ENCODE measurements around the gene UNC5A.

The UNC5A gene

DNA sequence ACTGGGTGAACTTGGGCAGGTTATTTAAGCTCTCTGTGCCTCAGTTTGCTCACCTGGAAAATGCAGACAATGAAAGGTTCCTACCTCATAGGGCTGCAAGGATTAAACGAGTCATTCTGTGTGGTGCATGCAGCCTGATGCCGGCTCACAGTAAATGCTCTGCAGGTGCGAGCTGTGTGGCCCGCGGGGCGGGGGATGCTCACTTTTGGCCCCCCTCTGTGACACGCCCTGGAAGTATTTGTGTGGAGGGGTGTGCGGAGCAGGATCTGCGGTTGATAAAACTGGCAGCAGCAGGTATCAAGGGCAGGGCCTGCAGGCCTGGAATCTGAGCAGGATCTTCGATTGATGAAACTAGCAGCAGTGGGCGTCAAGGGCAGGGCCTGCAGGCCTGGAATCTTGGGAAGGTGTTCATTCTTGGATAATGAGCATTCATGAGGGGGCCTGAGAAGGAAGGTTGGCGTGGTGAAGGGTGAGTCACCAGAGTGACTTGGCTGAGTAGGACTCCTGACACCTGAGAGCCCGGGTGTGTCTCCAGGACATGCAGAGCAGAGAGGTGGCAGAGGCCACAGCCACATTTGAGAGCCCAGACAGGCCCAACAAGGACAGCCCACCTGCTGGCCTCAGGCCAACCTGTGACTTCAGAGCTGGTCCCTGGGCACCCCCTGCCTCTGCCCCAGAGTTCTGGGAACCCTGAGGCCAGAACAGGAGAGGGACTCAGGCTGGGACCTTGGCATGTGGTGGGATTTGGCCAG lies 11.9 kb downstream of the UNC5A start:
- DNase-seq: no peak

DNA sequence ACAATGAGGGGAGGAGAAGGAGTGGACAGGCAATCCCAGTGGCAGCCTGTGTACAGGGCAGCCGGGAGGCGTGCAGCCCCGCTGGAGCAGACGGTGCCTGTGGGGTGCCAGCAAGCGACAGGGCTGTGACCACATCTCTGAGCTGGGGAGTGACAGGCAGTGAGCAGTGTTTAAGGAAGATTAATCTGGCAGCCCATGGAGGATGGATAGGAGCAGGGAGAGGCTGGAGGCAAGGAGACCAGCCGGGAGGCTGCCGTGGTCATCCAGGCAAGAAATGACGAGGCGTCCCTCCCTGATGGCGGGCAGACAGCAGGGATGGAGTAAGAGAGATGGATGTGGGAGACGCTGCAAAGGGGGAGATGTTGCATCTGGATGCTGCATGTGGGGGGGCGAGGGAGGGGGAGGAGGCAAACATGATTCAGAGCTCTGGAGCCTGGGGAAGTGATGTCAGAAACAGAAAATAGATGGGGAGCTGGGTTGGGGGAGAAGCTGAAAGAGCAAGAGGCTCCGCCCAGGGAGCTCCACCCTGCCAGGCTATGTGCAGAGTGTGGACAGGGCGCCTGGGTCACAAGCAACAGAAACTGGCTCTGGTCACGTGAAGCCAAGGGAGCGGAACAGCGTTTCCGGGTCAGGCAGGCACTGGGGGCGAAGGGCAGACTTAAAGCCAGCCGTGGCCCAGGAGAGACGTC lies 12.6 kb downstream of the UNC5A start:
- no peak for DNase-seq

DNA sequence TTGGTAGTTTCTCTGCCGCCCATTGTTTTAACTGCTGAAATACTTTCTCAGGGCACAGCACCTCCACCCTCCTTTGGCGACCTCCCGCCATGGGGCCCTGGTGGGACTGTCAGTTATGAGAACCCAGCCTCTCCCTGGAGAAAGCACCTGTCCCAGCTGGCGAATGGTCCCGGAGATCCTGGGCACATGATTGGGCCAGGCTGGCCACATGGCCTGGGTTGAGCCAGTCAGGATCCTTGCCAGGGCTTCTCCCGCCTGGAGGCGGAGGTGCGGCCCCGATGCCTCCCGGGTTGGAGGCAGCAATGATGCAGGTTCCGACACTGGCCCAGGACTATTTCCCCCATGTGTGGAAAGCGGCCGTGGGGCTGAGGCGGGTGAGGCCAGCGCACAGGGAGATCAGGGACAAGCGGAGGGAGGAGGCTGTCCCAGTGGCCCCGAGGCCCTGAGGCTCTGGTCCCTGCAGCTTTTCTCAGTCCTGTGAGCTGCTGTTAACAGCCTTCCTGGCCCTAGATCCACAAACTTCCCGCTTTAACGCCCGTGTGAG lies 13.6 kb downstream of the UNC5A start:
- no peak for DNase-seq

DNA sequence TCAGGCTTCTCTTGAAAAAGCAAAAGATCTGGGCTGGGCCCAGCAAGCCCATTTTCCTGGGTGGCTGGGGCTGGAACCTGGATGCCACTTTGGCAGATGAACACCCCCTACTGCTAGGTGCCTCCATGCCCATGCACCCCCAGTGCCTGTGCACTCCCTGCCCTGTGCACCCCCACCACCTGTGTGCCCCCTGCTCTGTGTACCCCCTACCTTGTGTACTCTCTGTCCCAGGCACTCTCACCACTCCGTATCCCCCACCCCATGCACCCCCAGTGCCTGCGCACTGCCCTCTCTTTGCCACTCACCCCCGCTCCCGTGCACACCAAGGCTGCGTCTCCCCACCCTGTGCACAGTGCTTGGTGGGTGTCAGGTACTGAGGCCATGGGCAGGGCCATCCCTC lies 14.2 kb downstream of the UNC5A start:
- DNase-seq: no peak

DNA sequence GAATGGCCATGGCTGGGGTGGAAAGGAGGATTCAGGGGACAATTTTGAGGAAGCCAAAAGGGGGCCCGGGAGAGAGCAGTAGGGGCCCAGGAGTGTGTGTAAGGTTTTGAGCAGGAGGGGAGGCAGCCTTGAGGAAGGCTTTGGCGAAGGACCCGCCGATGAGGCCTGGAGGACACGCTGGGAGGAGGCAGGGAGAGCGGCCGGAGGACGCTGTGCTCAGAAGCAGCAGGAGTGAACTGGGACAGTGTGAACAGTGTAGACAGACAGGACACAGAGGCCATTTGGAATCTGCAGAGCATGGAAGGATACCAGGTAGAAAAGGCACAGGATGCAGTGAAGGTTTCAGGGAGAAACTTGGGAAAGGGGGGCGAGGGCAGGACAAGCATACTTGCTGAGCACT lies 14.9 kb downstream of the UNC5A start:
- no peak for DNase-seq

DNA sequence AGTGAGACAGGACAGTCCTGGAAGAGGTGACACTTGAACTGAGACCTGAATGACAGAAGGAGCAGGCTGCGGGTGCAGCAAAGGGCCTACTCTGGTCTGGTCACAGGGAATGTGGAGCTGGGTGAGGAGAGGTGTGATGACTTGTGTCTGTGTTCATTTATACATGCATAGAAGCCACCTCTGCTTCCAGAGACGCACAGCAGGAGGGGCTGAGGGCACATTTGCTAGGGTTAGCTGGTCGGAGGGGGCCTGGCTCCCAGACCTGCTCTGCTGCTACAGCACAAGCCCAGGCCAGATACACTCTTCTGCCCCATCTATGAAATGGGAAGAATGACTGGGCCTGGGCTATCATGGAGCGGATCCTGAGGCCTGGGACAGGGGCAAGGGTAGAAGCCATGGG lies 15.6 kb downstream of the UNC5A start:
- DNase-seq: no peak

DNA sequence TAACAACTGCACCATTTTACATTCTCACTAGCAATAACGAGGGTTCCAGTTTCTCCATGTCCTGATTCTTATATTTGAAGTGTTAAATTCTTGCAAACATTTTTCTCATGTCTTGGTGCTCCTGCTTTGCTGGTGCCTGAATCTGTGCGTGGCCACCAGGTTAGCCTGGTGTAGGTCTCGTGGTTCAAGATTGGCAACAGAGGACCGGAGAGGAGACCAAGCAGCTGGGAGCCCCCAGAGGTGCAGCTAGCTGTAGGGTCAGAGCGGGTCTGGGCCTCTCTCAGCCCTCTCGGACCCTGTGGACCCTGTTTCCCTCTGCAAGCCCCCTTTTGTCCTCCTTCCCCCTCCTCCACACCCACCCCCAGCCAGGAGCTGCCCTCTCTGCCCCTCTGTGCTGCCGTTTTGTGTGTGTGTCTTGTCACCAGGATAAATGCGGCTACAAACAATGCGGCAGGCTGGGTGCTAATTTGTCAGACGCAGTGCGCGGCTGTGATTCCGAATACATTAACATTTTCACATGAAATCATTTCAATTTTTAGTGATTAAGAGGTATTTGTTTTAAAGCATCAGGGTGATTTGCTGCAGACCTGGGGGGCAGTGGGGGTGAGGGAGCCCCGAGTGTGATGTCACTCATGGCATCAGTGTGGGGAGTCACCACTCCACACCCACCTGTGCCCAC lies 17.5 kb downstream of the UNC5A start:
- DNase-seq: no peak

DNA sequence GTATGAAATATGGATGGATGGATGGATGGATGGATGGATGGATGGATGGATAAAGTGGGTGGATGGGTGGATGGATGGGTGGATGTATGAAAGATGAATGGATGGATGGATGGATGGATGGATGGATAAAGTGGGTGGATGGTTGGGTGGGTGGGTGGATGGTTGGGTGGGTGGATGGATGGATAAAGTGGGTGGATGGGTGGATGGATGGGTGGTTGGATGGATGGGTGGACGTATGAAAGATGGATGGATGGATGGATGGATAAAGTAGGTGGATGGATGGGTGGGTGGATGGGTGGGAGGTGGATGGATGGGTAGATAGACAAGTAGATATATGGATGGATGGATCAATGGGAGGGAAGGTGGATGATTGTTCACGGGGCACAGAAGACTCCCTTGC lies 19.0 kb downstream of the UNC5A start:
- no peak for DNase-seq

DNA sequence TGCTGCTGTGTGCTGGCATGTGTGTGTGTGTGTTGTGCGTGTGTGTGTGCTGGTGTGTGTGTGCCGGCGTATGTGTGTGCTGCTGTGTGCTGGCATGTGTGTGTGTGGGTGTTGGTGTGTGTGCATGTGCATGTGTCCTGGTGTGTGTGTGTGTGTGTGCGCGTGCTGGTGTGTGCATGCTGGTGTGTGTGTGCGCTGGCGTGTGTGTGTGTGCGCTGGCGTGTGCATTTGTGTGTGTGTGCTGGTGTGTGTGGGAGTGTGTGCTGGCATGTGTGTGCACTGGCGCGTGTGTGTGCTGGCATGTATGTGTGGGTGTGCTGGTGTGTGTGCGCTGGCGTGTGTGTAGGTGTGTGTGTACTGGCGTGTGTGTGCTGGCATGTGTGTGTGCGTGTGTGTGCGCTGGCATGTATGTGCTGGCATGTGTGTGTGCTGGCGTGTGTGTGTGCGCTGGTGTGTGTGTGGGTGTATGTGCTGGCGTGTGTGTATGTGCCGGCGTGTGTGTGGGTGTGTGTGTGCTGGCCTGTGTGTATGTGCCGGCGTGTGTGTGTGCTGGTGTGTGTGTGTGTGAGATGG lies 20.1 kb downstream of the UNC5A start:
- DNase-seq: no peak

DNA sequence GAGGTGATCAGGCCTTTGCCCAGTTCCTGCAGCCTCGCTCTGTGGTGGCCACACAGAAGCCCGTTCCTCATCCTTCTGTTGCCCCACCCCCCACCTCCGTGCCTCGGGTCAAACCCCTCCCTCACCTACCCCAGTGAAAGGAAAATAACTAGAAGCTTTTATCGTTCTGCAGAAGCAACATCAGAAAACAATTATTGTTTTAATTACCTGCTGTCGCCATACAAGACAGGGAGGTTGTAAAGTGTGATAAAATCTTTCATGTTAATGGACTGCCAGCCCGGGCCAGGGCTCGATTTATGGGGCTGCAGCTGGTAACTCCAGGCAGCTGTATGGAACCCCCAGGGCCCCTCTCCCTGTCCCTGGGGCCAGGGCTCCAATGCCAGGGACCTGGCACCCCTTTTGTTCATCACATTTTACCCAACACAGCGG lies 20.6 kb downstream of the UNC5A start:
- no peak for DNase-seq

DNA sequence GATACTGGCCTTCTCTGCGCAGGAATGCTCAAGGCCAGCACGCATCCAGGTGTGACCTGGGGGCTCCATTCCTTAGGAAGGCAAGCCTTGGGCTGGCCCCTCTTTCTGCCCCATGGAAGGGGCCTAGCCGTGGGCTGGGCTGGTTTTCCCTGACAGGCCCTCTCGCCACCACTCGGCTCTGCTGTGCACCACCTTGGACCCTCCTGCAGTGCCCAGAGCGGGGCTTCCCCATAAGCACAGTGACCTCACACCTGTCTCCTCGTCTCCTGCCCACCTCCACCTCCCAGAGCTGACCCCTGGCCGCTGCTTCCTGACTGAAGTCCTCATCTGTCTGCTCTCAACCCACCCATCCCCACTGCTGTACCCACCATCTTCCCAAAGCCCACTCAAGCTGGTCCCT lies 21.1 kb downstream of the UNC5A start:
- DNase-seq: no peak

DNA sequence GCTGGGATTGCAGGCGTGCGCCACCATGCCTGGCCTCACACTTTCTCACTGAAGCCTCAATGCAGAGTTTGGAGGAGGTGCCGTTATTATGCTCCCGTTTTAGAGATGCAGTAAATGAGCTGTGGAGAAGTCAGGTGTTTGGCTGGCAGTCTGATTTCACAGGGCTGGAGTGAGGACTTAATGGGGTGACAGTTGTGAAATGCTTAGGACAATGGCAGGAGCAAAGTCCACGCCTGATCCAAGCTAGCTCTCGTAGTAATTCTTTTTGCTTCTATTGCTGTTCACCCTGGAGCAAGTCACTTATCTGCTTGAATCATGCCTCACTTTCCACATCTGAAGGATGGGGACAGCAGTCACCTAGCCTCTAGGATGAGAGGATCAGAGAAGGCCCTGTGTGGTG lies 21.8 kb downstream of the UNC5A start:
- no peak for DNase-seq

DNA sequence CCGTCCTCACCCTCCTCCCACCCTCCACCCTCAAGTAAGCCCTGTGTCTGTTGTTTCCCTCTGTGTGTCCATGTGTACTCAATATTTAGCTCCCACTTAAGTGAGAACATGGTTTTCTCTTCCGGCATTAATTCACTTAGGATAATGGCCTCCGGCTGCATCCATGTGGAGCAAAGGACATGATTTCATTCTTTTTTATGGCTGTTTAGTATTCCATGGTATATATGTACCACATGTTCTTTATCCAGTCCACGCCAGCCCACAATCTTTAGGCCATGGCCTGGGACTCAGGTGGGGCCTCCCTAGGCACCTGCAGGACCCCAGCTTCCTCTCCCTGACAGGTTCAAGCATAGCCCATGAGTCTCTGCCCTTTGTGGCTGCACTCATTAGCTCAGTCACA lies 22.9 kb downstream of the UNC5A start:
- DNase-seq: no peak

DNA sequence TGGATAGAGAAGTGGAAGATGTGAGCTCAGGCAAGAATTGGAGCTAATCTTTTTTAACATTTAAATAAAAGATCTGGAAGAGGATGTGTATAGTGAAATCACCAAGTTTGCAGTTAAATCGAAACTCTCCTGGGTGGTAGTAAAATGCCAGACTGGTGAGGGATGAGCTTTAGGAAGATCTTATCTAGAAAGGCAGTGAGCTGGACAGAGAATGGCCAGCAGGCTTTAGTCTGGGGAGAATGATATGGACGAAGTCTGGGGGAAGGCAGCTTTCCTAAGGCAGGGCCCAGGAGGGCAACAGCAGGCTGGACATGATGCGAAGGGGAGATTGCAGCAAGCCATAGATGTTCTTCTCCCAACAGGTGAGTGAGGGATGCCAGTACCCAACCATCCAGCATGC lies 25.6 kb downstream of the UNC5A start:
- no peak for DNase-seq

DNA sequence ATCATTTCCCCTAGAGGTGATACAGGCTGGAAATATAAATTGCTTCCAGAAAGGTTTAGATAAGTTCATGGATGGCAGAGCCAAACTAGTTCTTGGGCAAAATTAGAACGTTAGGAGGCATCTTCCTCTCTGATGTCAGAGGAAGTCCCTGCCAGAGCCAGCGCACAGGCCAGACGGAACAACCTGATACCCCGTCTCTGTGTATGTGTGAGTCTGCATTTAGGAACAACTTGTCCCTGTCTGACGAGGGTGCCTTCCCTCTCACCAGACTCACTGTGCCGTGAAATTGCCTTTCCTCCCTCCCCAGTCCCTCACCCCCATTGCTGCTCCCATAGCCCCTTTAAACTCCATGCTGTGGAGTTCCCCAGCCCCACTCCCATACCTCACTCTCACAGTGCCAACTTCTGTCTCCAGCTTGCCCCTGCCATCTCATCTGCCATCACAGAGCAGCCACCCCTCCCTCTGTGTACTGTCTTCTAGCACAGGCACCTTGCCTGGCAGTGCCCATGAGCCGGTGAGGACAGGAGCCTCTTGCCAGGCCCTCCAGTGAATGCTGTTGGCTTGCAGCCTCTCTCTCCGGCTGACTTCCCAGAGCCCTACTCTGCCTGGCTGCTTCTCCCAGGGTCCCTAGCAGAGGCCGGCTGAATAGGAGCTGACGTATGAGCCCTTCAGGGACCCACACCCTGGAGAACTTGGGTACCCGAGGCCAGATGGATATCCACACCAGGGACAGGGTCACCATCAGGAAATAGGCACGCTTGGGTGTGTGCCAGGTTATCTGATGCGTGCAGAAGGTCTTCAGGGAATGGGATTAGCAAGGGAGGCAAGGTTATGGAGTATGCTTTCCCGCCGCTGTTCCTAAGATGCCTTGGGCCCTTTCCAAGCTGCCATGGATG lies 26.7 kb downstream of the UNC5A start:
- DNase-seq: no peak

DNA sequence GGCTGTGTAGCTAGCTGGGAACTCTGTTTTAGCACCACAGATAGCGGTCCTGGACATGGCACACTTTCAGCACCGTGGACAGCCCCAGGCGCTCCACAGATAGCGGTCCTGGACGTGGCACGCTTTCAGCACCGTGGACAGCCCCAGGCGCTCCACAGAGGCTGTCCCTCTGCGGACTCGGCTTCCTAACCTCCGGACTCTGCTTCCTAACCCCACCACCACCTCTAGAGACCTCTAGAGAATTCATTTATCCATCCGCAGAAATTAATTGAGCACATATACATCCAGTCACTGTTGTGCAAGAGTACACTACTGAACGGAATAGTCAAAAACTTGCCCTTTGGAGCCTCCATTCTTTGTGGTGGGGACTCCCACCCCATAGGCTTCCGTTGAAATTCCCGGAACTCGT lies 27.4 kb downstream of the UNC5A start:
- DNase-seq: peak; percentile 75

DNA sequence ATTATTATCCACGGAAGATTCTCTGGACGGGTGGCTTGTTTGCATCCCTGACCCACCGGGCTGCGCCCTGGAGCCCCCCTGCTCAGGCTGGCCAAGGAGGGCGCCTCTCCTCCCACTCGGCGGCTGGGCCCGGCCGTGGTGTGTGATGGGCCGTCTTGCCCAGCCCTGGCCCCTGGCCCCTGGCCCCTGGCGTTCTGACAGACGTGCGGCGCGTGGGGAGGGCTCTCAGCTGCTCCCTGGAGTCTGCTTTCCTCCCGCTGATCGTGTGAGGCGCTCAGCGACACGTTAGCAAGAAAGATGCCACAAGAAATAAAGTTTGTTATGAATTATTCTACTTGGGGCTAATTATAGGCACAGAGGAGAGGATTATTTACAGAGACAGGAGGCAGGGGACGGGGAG lies 33.3 kb downstream of the UNC5A start:
- DNase-seq: no peak

DNA sequence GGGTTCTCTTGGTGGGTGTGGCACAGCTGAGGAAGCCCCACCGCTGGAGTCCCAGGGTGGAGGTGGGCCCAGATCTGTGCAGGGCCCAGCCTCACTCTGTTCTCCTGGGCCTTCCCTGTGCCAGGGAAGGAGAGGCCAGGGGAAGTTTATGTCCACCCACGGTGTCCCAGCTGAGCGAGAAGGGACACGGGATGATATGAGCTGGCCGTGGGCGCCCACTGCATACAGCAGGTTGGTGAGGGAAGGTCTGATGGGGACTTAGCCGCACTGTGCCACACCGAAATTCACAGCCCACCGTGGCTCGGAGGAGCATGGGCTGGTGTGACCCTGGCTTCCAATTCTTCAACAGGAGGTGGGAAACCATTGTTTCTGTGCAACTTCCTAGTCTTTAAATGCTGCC lies 33.9 kb downstream of the UNC5A start:
- no peak for DNase-seq

DNA sequence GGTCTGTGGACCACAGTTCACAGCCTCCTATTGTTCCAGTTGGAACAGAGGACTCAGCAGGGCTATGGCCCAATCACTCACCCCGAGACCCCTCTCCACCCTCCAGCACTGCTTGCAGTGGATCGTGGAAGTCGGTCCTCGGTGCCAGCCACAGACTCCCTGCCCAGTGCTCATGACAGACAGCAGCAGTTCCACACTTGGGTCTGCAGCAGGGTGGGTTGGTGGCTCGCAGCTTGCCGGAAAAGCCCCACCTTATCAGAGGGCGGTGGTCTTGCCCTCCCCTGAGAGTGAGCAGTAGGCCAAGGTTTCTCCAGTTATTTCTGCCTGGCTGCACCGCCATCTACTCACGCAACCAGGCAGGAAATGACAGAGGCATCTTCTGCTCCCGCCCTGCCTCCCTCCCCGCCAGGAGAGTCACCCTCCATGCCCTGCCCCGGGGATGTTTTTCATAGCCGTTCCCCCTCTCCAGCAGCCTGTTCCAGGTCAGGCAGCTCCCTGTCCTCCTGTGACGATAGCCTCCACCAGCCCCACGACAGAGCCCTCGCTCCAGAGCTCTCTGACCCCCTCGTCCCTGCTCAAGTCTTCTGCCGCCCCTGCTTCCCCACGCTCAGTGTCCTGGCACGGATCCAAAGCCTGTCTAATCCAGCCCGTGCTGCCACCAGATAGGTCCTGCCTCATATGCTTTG lies 34.5 kb downstream of the UNC5A start:
- DNase-seq: no peak

DNA sequence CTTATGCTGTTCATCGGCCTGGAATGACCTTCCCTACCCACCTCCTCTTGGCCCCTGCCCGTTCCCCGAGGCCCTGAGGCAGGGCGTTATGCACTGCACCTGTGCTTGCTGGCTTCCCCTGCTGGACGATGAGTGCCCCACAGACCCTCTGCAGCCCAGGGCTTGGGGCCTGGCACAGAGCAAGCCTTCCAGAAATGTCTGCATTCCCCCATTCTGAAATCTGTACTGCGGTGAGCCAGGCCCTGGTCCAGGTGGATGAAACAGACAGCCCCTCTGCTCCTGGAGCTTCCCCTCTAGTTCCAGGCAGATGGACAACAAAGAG lies 35.0 kb downstream of the UNC5A start:
- no peak for DNase-seq

DNA sequence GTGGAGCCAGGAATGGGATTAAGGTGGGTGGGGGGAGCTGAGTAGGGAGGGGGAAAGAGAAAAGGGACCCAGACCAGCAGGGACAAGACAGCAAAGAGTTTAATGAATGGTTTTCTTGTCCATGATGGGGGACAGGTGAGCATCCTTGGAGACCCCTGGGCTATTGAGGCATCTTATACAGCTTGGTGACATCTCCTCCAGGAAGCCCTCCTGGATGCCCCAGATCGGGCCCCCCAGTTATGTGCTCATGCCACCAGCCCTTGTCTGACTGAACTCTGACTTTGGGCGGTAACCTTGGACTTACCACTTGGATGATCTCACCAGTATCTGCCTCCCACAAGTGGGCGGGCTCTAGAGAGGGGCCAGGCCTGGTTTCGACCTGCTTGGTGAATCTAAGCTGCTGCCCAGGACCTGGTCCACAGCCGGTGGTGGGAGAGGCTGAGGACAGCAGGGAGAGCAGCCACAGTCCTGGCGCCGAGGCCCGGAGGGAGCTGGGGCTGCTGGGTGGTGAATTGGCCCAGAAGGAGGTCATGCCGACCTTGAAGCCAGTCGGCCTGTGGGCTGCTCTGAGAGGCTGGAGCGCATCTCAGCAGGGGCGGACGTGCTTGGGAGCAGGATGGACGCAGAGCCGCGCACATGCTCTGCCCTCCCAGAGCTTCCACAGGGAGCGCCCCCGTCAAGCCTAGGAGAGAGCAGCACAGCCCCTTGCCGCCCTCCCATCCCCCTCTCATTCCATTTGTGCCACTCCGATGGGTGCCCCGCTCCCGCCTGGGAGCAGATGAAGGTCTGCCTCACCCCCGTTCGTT lies 36.2 kb downstream of the UNC5A start:
- DNase-seq: no peak

All from activated CD4-positive, alpha-beta T cell treated with anti-CD3 and anti-CD28 coated beads, Interleukin-2, Interleukin-6, amounts not matched to agents 100 ng/mL and 50 ng/mL, durations not matched to agents 16 hours and 8 hours (primary cell).